Choroid plexus epithelial cell (primary cell): ENCODE measurements around the gene TRIM42.

Experiments used
- DNase-seq: peaks from one replicate; pipeline ENCODE4 v3.0.0-alpha.2; 2010; ENCODE audit warnings: low read depth
- H3K4me3 ChIP-seq: 2 replicates; pipeline ENCODE4 v1.5.1; 2011; ENCODE audit warnings: low read depth, mild to moderate bottlenecking, control low read depth, low read length, moderate library complexity
- CTCF ChIP-seq: conservative IDR thresholded peaks from 2 replicates; pipeline ENCODE4 v1.5.1; 2011; ENCODE audit warnings: low read depth, mild to moderate bottlenecking, control low read depth, inconsistent platforms, low read length, moderate library complexity

TRIM42 gene

DNA sequence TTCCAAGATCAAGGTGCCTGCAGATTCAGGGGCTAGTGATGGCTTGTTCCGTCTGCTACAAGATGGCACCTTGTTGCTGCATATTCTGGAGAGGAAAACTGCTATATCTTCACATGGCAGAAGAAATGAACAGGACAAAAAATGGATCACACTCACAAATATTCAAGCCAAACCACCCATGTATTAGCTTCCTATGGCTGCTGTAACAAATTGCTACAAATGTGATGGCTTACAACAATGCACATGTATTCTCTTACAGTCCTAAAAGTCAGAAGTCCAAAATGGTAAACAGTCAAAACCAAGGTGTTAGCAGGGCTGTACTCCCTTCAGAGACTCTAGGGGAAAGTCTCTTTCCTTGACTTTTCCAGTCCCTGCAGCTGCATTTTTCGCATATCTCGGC lies 55.8 kb downstream of the TRIM42 start:
- DNase-seq = no peak
- H3K4me3 ChIP-seq = no peak overlapping the region
- TF ChIP-seq CTCF = no peak

DNA sequence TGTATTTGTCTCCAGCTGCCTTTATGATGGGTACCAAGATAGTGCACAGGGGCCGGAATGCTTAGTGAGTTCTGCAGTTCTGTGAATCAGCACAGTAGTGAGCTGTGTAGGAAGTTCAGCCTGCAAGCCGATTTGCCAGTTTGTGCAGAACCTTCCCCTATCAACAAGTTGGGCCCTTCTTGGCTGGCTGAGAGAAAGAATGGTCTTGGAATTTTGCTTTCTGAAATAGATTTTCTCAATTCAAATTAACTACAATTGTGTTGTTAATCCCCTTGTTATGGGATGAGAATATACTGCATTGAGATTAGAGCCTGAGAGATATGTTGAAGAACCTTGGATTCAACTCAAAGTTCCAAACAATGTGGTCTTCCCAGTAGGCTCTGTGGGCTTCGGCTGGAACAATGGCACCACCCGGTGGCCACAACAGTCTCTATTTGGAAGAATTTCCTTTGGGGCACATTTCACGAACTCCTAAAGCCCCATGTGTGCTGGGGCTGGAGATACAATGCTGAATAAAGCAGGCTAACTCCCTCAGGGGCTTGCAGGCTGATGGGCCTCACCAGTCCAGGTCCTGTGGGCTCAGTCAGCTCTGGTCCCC lies 59.1 kb downstream of the TRIM42 start:
- peak; percentile 81 for DNase-seq
- H3K4me3 ChIP-seq = no peak overlapping the region
- peak; percentile 88 for TF ChIP-seq CTCF

- H3K4me3 ChIP-seq = no peak overlapping the region
- no peak for TF ChIP-seq CTCF
- DNase-seq = no peak
Measured at GRCh38 chr3:140742116-140742515, 64.3 kb downstream of the TRIM42 start.

DNA sequence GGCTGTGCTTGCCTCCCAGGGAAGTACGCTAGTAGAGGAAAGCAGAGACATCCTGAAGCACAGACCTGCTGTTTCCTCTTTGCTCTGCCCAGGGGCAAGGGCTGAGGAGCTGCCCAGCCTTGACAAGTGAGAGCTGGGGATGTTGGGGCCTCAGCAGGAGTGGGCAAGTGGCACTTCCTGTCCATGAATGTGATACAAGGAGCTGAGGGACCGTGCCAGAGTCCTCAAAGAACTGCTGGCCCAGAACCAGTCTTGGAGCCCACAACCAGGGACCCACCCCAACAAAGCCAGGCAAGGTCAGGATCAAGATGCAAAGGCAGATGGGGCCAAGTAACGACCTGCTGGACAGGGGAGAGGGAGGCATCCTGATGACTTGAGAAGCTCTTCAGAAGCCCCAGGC lies 70.3 kb downstream of the TRIM42 start:
- no peak for DNase-seq
- TF ChIP-seq CTCF = no peak
- no peak overlapping the region for H3K4me3 ChIP-seq

DNA sequence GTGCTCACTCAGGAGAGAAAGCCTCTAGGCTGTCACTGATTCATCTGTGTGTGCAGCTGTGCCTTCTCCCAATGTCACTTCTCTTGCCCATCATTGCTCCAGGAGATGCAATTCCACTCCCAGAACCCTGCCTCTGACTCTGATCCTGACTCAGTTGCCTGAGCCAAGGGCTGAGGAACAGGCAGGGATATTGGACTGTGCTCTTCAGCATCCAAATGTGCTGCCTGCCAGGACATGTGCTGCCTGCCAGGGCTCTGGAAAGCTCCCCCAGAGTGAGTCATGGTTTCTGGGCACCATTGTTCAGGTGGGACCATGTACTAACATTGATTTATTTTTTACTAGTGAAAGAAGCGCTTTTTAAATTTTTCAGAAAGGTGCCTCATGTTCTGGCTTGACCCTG lies 71.0 kb downstream of the TRIM42 start:
- no peak for DNase-seq
- H3K4me3 ChIP-seq = no peak overlapping the region
- TF ChIP-seq CTCF = no peak
